IPS-18c (cell line): Measurements from ENCODE around the gene ARF3.
A peak's percentile ranks its signal among the peaks of the same experiment; 100 is the strongest.

Experiments used
- H3K4me3 ChIP-seq: 2 replicates; pipeline ENCODE4 v1.7.0; 2013; ENCODE audit warnings: low read depth, mild to moderate bottlenecking, low read length, moderate library complexity; ENCODE audit not compliant: insufficient read depth
- H3K9me3 ChIP-seq: one replicate; pipeline ENCODE4 v1.6.1; 2013; ENCODE audit warnings: mild to moderate bottlenecking, low read length, moderate library complexity; ENCODE audit not compliant: control insufficient read depth, insufficient read depth

ARF3 gene

GRCh38 chr12:48985901-48986300 is 28.6 kb upstream of the ARF3 start:
- no peak overlapping the region; the same call in 1 of the 2 replicates for H3K4me3 ChIP-seq
- H3K9me3 ChIP-seq: no peaks in the 10 kb centered on the region

GRCh38 chr12:48985475-48985897 is 28.2 kb upstream of the ARF3 start:
- no peak overlapping the region; the same call in 1 of the 2 replicates for H3K4me3 ChIP-seq
- H3K9me3 ChIP-seq: no peaks in the 10 kb centered on the region

- no peak overlapping the region for H3K4me3 ChIP-seq
Observed at GRCh38 chr12:48982397-48983080, 25.3 kb upstream of the ARF3 start.

GRCh38 chr12:48981757-48982157 is 24.5 kb upstream of the ARF3 start:
- peak overlapping the region; percentile 51 for H3K4me3 ChIP-seq

More at GRCh38 chr12:48982397-48983080, 25.3 kb upstream of the ARF3 start:
- H3K9me3 ChIP-seq: no peaks in the 10 kb centered on the region

GRCh38 chr12:48980953-48981756 is 23.9 kb upstream of the ARF3 start:
- peak overlapping the region; percentile 51 for H3K4me3 ChIP-seq
- H3K9me3 ChIP-seq: no peaks in the 10 kb centered on the region

More at GRCh38 chr12:48981757-48982157, 24.5 kb upstream of the ARF3 start:
- no peaks in the 10 kb centered on the region for H3K9me3 ChIP-seq

- no peaks in the 10 kb centered on the region for H3K9me3 ChIP-seq
- H3K4me3 ChIP-seq: peak overlapping the region; percentile 51; the same call in 1 of the 2 replicates
Observed at GRCh38 chr12:48980389-48980952, 23.2 kb upstream of the ARF3 start.

- Histone ChIP-seq H3K9me3 (no peaks in the 10 kb centered on the region), H3K4me3 (peak overlapping the region; percentile 51)
Observed at GRCh38 chr12:48979602-48980388, 22.5 kb upstream of the ARF3 start.

- peak overlapping the region; percentile 51 for H3K4me3 ChIP-seq
Observed at GRCh38 chr12:48978741-48979601, 21.7 kb upstream of the ARF3 start.

GRCh38 chr12:48978291-48978740 is 21.0 kb upstream of the ARF3 start, which contains the start of gene WNT1:
Gene WNT1 (plus strand): TSS chr12:48978322. CDS start chr12:48978651, 329 bp downstream.
- Histone ChIP-seq H3K4me3 (peak within 1 kb of the TSS; percentile 51), H3K9me3 (no peaks in the 10 kb centered on the region)

More at GRCh38 chr12:48978741-48979601, 21.7 kb upstream of the ARF3 start:
- H3K9me3 ChIP-seq: no peaks in the 10 kb centered on the region

- Histone ChIP-seq H3K9me3 (no peaks in the 10 kb centered on the region), H3K4me3 (peak overlapping the region; percentile 51; the same call in 1 of the 2 replicates)
Observed at GRCh38 chr12:48977290-48978281, 20.3 kb upstream of the ARF3 start.

- no peak overlapping the region for H3K4me3 ChIP-seq
- no peaks in the 10 kb centered on the region for H3K9me3 ChIP-seq
Observed at GRCh38 chr12:48973941-48974673, 16.8 kb upstream of the ARF3 start.

GRCh38 chr12:48973531-48973930 is 16.2 kb upstream of the ARF3 start:
- Histone ChIP-seq H3K9me3 (no peaks in the 10 kb centered on the region), H3K4me3 (no peak overlapping the region)

- H3K9me3 ChIP-seq: no peaks in the 10 kb centered on the region
- no peak overlapping the region for H3K4me3 ChIP-seq
Observed at GRCh38 chr12:48972952-48973483, 15.7 kb upstream of the ARF3 start.

GRCh38 chr12:48972213-48972951 is 15.1 kb upstream of the ARF3 start:
- Histone ChIP-seq H3K9me3 (no peaks in the 10 kb centered on the region), H3K4me3 (peak overlapping the region; percentile 47; the same call in 1 of the 2 replicates)
